Subcutaneous adipose tissue (tissue), 4 donors: ENCODE measurements around the gene TSPAN4. TPM values are rescaled to one million over a fixed set of nuclear protein-coding genes. Genes with fewer than 3 reads are reported as not detected.

Experiments used
- total RNA-seq, 4 donors: library from RNA; depleted of rRNA; stranded (reverse); fragments of >200 nt; gene quantifications; one replicate each; pipeline ENCODE4 v1.1.0, GENCODE V29; 2016
- TF ChIP-seq, protein P1 (sequence below): fragments of 450-650 bp; IDR thresholded peaks from one replicate; pipeline ENCODE4 v1.5.1; 2016; ENCODE audit warnings: low read depth, mild to moderate bottlenecking, control low read depth, antibody characterized with exemption, moderate library complexity

Gene TSPAN4
- total RNA-seq, 4 donors from 2014 or later, result 67.0 to 219 (median 185) TPM

DNA sequence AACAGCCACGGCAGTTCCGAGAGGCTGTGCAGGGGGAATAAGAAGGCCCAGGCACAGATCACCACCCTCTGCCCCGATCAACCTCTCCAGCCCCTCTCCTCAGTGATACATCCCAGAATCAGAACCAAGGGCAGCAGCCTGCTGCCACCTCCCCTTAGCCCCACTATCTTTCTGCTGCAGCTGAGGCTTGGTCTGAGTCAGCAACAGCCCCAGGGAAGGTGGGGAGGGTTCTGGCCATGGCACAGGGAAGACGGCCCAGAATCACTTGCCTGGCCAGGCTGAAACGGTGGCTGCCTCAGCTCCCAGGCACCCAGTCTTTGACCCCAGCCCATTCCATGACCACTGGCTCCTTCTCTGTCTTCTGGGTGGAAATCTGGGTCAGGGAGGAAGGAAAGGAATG, 65.6 kb downstream of the TSPAN4 start:
- TF ChIP-seq, protein P1, sequence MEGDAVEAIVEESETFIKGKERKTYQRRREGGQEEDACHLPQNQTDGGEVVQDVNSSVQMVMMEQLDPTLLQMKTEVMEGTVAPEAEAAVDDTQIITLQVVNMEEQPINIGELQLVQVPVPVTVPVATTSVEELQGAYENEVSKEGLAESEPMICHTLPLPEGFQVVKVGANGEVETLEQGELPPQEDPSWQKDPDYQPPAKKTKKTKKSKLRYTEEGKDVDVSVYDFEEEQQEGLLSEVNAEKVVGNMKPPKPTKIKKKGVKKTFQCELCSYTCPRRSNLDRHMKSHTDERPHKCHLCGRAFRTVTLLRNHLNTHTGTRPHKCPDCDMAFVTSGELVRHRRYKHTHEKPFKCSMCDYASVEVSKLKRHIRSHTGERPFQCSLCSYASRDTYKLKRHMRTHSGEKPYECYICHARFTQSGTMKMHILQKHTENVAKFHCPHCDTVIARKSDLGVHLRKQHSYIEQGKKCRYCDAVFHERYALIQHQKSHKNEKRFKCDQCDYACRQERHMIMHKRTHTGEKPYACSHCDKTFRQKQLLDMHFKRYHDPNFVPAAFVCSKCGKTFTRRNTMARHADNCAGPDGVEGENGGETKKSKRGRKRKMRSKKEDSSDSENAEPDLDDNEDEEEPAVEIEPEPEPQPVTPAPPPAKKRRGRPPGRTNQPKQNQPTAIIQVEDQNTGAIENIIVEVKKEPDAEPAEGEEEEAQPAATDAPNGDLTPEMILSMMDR, result no peak

DNA sequence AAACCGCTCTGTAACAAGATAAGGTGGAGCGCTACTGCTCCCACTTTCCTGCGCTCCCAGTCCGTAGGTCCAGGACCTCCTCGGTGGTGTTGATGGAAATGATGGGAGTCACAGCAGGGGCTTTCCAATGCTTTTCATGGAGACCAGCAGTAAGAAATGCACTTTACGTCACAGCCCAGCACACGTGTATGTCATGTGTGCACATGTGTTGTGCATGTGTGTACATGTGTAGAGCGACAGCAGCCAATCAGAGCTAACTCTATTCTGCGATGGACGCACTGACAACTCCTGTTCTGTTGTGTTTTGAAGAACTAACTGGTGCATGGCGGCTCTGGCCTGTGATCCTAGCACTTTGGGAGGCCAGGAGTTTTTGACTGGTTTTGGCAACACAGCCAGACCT, 66.8 kb downstream of the TSPAN4 start:
- TF ChIP-seq, protein P1, result no peak

DNA sequence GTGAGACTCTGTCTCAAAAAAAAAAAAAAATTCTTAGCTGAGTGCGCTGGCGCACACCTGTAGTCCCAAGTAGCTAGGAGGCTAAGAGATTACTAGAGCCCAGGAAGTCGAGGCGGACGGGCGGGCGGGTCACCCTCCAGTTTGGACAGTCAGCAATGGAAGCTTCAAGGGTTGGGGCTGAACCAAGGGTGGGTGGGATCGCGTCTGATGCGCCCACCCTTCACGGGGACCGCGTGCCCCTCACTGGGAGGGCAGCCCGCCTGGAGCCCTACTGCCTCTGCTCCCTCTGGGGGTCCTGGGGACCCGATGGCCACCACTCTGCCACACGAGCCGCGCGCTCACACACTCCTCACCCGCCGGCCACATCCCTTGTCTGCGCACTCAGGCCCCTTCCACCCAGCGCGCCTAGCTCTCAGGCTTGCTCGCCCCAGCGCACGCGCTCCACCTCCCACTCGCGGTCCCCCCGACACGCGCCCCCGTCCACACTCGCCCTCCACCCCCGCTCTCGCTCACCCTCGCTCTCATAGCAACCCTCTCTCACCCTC, 67.5 kb downstream of the TSPAN4 start:
- TF ChIP-seq, protein P1, result no peak

DNA sequence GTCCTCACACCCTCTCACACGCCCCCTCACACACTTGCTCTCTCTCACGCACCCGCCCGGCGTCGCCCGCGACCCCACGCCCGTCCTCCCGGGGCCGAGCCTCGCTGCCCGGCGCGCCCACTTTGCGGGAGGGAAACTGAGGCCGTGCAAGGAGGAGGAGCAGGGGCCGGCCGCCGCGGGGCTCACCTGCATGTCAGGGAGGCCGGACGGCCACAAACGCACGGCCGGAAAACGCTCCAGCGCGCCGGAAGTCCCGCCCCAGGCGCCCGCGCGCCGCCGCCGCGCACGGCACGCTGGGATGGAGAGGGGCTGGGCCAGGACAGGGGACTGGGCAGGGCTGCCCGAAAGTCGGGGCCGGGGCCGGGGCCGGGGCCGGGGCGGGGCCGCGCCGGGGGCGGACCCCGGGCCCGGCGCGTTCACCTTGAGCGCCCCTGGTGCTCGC, 68.0 kb downstream of the TSPAN4 start, which contains the start of gene CHID1:
Gene CHID1, minus strand, starts transcription at position 222 of the 442 bp plus-strand sequence. CDS start 5,994 bp downstream, outside the sequence.
- TF ChIP-seq, protein P1, result no peak

DNA sequence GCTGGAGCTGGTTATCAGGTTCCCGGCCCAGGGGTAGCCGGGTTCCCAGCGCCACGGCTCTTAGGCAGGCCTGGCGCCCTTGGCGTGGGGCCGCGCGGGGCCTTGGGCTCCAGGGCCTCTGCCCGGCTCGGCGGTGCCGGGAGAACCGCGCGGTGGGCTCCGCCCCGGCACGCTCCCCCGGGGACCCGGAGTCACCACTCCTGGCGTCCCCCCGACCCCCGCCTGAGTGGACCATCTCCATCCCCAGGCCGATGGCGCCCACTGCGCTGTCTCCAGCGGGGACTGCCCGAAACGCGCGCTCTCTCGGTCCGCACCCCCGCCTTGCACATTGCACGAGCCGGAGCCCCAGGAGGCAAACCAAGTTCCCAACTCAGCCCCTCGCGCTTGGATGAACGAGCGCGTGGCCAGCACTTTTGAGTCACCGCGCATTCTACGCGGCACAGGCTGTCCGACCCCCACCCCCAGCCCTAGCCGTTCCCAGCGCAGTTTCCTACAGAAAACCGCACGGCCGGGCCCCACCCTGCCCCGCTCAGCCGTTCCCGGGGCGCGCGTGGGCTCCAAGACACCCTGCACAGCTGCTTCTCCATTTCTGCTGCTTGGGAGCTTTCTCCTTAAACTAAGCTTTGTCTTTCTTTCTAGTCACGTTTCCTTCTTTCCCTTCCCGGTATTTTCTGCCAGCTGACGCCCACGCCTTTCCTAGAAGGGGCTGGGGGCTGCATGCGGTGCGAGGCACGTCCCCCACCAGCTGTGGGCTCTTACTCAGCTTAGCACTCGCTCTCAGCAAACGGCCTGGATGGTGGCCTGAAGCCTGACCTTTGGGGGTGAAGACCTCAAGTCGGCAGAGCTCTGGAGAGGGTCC, 68.6 kb downstream of the TSPAN4 start:
- TF ChIP-seq, protein P1, result no peak

DNA sequence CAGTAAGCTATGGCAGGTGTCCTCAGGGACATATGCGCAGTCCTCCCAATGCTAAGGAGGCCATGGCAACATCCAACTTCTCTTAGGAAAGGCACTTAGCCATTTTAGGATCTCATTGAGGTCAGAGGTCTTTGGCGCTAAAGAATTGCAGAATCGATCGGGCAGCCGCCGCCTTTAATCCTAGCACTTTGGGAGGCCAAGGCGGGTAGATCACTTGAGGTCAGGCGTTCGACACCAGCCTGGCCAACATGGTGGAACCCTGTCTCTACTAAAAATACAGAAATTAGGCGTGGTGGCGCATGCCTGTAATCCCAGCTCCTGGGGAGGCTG, 69.2 kb downstream of the TSPAN4 start:
- TF ChIP-seq, protein P1, result no peak

DNA sequence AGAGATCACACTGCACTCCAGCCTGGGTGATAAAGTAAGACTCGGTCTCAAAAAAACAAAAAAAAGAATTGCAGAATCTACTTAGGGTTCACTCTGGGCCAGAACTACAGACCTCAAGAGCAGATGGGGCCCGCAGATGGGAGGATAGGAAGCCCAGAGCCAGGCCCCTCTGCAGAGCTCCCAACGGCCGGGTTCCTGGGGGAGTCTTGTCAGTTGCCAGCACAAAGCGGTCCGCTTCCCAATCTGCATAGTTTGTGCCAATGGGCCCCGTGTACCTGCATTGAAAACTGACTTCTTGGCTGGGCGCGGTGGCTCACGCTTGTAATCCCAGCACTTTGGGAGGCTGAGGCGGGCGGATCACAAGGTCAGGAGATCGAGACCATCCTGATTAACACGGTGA, 69.6 kb downstream of the TSPAN4 start:
- TF ChIP-seq, protein P1, result no peak
